Ishikawa (cell line): Measurements from ENCODE around the gene EXOC3L4.

Experiments
- CEBPB ChIP-seq: IDR thresholded peaks from 2 replicates; pipeline ENCODE4 v1.6.1; 2012
- CREB1 ChIP-seq: IDR thresholded peaks from 2 replicates; pipeline ENCODE4 v1.6.1; 2012; ENCODE audit warnings: low read depth
- EGR1 ChIP-seq: IDR thresholded peaks from 2 replicates; pipeline ENCODE4 v1.6.1; 2012
- EP300 ChIP-seq: IDR thresholded peaks from 2 replicates; pipeline ENCODE4 v1.6.1; 2012; ENCODE audit warnings: borderline replicate concordance
- FOXM1 ChIP-seq: IDR thresholded peaks from 2 replicates; pipeline ENCODE4 v1.6.1; 2012; ENCODE audit warnings: low read depth, borderline replicate concordance
- MAX ChIP-seq: IDR thresholded peaks from 2 replicates; pipeline ENCODE4 v1.6.1; 2012
- NFIC ChIP-seq: IDR thresholded peaks from 2 replicates; pipeline ENCODE4 v1.6.1; 2012
- RAD21 ChIP-seq: IDR thresholded peaks from 2 replicates; pipeline ENCODE4 v1.6.1; 2012; ENCODE audit warnings: low read depth
- REST ChIP-seq: IDR thresholded peaks from 2 replicates; pipeline ENCODE4 v1.6.1; 2012; ENCODE audit warnings: low read depth, mild to moderate bottlenecking
- TCF12 ChIP-seq: IDR thresholded peaks from 2 replicates; pipeline ENCODE4 v1.6.1; 2012; ENCODE audit warnings: low read depth
- TEAD4 ChIP-seq: IDR thresholded peaks from 2 replicates; pipeline ENCODE4 v1.6.1; 2012
- USF1 ChIP-seq: IDR thresholded peaks from 2 replicates; pipeline ENCODE4 v1.6.1; 2012
- YY1 ChIP-seq: IDR thresholded peaks from 2 replicates; pipeline ENCODE4 v1.6.1; 2012; ENCODE audit warnings: low read depth
- ZBTB7A ChIP-seq: IDR thresholded peaks from 2 replicates; pipeline ENCODE4 v1.6.1; 2012; ENCODE audit warnings: low read depth

EXOC3L4 gene

GRCh38 chr14:103111232-103111868 is 16.8 kb downstream of the EXOC3L4 start:
- TF ChIP-seq TEAD4, result no peak
- TF ChIP-seq RAD21, result no peak
- TF ChIP-seq FOXM1, result no peak
- TF ChIP-seq REST, result no peak
- no peak for TF ChIP-seq EP300
- TF ChIP-seq TCF12, result 0 out of 2 replicates have a peak, but pooled peaks have one; percentile 0

- TF ChIP-seq TCF12, result no peak
Measured at GRCh38 chr14:103112400-103113243, 18.1 kb downstream of the EXOC3L4 start.

GRCh38 chr14:103113303-103113702 is 18.8 kb downstream of the EXOC3L4 start:
- TF ChIP-seq MAX, result no peak

GRCh38 chr14:103113774-103114173 is 19.2 kb downstream of the EXOC3L4 start:
- no peak for TF ChIP-seq CEBPB
- no peak for TF ChIP-seq RAD21
- TF ChIP-seq EGR1, result no peak
- TF ChIP-seq YY1, result no peak
- TF ChIP-seq TCF12, result no peak
- TF ChIP-seq MAX, result no peak
- TF ChIP-seq REST, result no peak

- TF ChIP-seq NFIC (no peak), EGR1 (no peak), ZBTB7A (no peak)
Measured at GRCh38 chr14:103115845-103116572, 21.5 kb downstream of the EXOC3L4 start.

GRCh38 chr14:103116636-103117035 is 22.1 kb downstream of the EXOC3L4 start:
- TF ChIP-seq RAD21, result no peak
- no peak for TF ChIP-seq USF1
- no peak for TF ChIP-seq CREB1

- TF ChIP-seq USF1 (peak; percentile 68), EP300 (no peak), NFIC (no peak)
Measured at GRCh38 chr14:103118018-103118662, 23.6 kb downstream of the EXOC3L4 start.
